Activated CD4-positive, alpha-beta T cell treated with anti-CD3 and anti-CD28 coated beads for 48 hours (primary cell): Measurements from ENCODE around the gene ANGPTL8.
A peak's percentile ranks its signal among the peaks of the same experiment; 100 is the strongest.

Source experiments
- DNase-seq: peaks from one replicate; pipeline ENCODE4 v3.0.0-alpha.2; 2020

The ANGPTL8 gene

DNA sequence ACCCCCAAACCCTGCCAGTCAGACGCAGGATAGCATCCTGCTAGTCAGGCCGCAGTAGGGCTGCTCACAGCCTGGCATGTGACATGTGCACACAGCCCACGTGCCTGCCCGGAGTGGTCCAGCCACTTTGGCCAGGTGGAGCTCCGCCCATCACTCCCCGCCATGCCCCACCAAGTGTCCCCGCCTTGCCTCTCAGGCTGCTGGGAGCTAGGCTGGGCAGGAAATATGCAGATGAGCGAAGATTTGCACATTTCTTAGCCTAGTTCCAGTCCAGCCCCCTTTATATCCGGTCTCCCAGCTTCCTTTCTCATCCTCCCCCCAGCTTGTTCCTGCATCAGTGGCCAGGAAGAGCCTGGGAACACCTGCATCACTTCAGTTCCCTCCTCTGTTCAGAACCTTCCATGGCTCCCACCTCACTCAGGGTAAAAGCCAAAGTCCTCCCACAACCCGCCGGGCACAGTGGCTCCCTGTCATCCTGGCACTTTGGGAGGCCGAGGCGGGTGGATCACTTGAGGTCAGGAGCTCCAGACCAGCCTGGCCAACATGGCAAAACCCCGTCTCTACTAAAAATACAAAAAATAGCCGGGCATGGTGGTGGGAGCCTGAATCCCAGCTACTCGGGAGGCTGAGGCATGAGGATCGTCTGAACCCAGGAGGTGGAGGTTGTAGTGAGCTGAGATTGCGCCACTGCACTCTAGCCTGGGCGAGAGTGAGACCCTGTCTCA, 25.2 kb downstream of the ANGPTL8 start:
- DNase-seq: no peak

DNA sequence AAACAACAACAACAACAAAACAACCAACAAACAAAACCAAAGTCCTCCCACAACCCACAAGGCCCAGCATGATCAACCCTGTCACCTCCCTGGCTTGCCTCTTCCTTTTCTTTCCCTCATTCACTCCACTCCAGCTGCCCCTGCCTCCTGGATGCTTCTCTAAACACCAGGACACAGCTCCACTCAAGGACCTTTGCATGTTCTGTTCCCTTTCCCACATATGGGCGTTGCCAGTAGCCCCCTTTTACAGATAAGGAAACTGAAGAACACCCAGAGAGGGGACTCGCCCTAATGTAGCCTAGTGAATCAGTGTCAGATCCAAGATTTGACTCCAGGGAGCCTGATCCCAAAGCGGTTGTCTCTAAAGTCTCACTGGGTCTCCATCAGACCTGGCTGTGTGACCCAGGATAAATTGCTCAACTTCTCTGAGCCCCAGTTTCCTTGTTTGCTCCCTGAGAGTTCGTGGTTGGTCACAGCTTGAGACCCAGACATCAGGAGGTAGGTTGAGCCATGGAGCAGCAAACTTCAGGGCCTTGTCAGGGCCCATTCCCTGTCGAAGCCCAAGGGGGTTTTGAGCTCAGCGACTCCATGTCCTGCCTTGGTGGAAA, 25.9 kb downstream of the ANGPTL8 start:
- no peak for DNase-seq

DNA sequence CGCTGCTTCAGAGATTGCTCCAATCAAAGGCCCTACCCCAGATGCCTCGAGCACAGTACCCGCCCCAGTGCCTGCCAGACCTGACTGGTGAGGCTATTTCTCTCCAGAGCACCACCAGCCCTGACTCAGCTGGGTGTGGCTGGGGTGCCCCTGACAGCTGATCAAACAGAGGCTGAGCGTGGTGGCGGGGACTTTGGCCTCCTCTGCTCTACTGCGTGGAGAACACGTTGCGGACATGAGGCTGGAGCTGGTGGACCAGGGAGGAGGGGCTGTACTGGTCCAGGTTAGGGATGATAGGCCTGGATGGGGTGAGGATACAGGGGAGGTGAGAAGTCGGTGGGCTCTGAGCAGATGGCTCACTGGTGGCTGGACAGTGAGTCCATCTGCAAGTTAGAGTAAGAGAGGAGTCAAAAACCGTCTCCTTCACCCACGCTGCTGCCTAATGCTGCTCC, 26.4 kb downstream of the ANGPTL8 start:
- no peak for DNase-seq

DNA sequence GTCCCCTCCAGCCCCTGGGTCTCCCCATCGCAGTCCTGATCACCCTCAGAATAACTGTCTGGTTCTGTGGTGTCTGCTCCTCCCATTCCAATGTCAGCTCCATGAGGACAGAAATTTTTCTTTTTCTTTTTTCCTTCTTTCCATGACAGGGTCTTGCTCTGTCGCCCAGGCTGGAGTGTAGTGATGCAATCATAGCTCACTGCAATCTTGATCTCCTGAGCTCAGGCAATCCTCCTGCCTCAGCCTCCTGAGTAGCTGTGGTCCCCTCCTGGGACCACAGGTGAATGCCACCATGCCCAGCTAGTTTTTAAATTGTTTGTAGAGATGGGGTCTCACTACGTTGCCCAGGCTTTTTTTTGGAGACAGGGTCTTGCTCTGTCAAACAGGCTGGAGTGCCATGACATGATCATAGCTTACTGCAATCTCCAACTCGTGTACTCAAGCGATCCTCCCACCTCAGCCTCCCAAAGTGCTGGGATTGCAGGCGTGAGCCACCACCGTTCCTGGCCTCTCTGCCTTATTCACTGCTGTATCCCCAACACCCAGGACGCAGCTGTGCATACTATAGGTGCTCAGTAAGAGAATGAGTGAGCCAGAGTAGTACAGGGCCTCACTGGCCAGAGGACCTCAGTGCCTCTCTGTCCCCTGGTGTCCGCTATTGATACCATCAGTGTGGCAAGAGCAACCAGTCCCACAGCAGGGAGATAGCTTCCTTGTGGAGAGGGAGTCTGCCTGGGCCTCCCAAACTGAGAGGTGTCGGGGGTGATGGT, 28.1 kb downstream of the ANGPTL8 start:
- DNase-seq: no peak

DNA sequence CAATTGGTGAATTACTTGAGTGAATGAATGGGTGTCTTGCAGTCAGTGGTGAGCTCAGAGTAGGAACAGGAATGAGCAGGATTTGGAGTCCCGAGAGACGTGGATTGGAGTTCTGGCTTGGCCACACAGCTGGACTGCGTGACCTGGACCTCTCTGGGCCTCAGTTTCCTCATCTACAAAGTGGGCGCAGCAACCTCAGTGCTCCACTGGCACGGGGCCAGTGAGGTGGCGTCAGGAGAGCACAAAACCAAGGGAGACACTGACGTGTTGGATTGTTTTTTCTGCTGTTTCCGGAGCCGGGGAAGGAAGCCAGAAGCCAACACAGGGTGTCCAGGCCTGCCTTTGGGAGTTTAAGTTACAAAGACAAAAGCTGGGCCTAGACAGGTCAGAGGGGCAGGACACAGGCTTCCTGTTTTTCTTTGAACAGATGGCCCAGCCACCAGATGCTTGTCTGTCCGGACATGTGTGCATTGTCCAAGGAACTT, 29.4 kb downstream of the ANGPTL8 start:
- no peak for DNase-seq

DNA sequence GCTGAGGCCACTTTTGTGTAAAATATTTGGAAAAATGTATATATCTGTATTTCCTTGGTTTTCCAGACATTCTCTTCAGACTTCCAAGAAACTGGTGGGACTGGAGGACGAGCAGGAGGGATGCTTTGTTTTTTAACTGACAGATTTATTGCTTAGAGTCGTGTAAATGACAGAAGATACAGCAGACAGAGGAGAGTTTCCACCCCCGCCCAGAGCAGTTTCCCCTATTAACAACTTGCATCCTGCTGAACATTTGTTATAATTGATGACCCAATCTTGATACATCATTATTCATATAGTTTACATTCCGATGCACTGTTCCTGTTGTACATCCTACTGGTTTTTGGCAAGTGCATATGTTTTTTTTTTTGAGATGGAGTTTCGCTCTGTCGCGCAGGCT, 30.0 kb downstream of the ANGPTL8 start:
- no peak for DNase-seq

DNA sequence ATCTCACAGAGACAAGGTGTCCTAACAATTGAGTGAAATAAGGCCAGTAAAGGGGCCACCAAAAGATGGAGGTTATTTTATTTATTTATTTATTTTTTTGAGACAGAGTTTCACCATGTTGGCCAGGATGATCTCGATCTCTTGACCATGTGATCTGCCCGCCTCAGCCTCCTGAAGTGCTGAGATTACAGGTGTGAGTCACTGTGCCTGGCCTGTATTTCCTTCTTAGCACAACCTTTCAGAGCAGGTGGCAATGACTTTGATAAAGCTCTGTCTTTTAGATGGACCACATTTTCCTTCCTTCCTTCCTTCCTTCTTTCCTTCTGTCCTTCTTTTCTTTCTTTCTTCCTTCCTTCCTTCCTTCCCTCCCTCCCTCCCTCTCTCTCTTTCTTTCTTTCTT, 33.9 kb downstream of the ANGPTL8 start:
- DNase-seq: no peak

DNA sequence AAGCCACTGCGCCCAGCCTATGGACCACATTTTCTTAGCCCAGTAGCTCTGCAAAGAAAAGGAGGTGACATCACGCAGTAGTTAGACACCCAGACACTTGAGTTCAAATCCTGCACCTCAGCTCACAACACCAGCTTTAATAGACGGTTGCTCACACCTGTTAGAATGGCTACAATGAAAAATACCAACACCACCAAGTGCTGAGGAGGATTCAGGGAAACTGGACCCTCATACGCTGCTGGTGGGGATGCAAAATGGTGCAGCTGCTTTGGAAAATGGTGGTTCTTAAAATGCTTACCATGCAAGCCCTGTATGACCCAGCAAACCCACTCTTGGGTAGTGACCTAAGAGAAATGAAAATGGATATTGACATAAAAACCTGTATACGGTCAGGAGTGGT, 34.6 kb downstream of the ANGPTL8 start:
- DNase-seq: no peak

DNA sequence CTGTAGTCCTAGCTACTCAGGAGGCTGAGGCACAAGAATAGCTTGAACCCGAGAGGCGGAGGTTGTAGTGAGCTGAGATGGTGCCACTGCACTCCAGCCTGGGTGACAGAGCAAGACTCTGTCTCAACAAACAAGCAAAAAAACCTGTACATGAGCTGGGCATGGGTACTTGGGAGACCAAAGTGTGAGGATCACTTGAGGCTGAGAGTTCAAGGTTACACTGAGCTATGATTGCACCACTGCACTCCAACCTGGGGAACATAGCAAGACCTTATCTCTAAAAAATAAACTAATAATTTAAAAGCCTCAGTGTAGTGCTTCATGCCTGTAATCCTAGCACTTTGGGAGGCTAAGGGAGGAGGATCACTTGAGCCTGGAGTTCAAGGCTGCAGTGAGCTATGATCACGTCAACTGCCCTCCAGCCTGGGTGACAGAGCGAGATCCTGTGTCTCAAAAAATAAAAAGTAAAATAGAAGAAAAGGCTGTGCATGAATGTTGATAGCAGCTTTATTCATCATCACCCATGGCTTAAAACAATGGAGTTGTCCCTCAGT, 35.2 kb downstream of the ANGPTL8 start:
- no peak for DNase-seq

DNA sequence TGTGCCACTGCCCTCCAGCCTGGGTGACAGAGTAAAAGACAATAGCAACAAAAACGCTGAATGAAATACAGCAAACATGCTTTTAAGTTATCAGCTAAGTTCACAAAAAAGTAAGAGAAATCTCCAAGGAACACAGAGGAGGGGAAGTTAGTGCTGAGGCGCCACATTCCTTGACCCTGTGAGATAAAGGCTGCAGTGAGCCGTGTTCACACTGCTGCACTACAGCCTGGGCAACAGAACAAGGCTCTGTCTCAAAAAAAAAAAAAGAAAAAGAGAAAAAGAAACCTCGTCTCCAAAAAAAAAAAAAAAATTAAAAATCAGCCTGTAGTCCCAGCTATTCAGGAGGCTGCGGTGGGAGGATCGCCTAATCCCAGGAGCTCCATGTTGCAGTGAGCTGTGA, 39.3 kb downstream of the ANGPTL8 start:
- DNase-seq: no peak

DNA sequence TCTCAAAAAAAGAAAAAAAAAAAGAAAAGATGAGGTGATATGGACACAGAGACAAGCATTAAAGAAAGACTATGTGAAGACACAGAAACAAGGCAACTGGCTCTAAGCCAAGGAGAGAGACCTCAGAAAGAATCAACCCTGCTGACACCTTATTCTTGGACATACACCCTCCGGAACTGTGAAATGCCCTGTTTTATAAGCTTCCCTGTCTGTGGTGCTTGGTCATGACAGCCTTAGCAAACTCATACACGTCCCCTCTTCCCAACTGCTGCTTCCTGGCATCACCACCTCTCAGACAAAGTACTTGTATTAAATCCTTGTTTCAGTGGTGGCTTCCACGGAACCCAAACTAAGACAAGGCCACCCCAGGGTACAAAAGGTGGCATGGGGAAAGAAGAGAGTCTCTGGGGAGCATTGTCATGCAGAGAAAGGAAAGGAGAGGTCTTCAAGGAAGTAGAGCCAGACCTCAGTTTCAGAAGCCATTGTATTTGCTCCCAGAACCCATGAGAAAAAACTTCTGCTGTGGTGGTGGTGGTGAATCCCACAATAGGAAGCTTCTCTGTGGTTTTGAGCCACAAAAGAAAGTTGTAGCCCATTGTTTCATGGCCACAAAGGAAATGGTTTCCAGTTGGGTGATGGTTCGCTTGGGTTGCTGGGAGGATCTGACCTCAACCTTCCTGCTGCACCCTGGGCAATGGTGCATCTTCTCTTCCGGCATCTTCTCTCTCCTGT, 40.3 kb downstream of the ANGPTL8 start:
- DNase-seq: peak; percentile 24

DNA sequence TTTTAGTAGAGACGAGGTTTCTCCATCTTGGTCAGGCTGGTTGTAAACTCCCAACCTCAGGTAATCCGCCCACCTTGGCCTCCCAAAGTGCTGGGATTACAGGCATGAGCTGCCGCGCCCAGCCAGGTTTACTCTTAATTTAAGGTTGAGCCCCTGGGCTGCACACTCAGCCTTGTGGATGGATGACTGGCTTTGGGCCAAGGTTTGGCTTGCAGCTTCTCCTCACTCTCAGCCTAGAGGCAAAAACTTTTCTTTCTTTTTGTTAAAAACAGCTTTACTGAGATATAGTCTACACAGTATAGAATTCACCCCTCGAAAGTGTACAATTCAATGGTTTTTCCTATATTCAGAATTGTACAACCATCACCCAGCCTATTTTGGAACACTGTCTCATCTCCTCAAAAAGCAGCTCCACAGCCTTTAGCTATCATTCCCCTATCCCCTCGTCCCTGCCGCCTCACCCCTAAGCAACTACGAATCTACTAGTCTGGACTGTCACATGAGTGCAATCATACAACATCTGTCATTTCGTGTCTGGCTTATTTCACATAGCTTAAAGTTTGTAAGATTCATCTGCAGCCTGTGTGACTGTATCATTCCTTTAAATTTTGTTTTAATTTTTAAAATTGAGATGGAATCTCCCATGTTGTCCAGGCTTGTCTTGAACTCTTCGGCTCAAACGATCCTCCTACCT, 42.1 kb downstream of the ANGPTL8 start:
- DNase-seq: no peak

DNA sequence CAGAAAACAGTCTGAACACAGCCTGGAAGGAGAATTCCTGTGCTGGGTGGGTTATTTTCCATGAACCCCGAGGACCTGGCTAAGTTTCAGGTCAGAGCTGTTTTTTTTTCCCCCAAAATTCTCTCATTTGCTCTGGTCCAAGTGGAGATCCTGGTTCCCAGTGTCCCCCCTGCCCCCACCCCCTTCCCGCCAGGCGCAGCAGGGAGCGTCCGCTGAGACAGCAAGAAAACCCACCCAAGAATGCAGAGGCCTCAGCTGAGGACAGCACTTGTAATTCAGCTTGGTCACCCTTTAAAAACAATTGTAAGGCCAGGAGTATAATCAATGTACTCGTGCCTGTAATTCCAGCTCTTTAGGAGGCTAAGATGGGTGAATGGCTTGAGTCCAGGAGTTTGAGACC, 45.1 kb downstream of the ANGPTL8 start:
- DNase-seq: no peak

DNA sequence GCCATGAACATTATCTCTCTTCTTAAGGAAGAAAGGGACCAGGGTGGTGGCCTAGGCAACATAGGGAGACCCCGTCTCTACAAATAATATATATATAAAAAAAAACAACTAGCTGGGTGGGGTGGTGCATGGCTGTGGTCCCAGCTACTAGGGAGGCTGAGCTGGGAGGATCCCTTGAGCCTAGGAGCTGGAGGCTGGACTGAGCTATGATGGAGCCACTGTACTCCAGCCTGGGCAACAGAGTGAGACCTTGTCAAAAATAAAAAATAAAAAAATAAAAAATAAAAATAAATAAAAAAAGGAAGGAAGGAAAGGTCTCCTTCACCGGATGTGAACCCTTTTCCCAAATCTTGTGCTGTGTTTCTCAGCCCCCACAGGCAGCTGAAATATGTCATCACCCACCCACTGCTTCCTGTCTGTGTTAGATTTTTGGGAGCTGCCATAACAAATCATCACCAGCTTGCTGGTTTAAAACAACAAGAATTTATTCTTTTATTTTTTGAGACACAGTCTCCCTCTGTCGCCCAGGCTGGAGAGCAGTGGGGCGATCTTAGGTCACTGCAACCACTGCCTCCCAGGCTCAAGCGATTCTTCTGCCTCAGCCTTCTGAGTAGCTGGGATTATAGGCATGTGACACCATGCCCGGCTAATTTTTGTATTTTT, 47.0 kb downstream of the ANGPTL8 start:
- no peak for DNase-seq

DNA sequence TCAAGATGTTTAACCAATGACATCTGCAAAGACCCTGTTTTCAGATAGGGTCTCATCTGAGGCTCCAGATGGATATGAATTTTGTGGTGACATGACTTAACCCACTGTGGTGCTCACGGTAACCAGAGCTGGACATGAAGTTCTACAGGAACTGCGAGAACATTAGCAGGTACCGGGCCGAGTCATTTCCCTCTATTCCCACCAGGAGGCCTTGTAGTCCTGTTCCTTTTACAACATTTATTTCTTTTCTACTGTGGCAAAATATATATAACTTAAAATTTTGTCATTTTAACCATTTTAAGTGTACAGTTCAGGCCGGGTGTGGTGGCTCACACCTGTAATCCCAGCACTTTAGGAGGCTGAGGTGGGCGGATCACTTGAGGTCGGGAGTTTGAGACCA, 48.9 kb downstream of the ANGPTL8 start:
- DNase-seq: no peak

DNA sequence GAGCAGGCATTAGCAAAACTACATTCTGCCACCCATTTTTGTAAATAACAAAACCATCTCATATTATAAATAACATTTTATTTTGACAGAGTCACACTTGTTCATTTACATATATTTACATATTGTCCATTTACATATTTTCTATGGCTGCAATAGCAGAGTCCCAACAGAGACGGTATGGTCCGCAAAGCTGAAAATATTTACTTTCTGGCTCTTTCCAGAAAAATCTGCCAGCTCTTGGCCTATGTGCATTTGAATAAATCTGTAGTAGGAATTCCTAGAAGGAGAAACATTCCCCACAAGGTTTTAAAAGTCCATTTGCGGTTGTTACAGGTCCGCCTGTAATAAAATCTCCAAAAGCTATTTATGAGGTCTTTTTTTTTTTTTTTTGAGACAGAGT, 50.8 kb downstream of the ANGPTL8 start:
- DNase-seq: no peak

DNA sequence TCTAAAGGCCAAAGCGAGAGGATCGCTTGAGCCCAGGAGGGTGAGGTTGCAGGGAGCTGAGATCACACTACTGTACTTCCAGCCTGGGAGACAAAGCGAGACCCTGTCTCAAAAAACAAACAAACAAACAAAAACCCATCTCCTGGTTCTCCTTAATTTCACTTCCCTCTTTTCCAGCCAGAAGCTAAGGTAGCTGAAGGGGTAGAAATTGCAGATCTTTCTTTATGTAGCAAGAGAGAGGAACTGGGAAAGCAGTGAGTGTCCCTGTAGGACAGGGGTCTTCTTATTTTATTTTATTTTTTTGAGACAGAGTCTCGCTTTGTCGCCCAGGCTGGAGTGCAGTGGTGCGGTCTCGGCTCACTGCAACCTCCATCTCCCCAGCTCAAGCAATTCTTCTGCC, 52.0 kb downstream of the ANGPTL8 start:
- DNase-seq: no peak
